Measurements from ENCODE around the gene GSAP. TPM values are rescaled to one million over a fixed set of nuclear protein-coding genes. Genes with fewer than 3 reads are reported as not detected.
"Not testable (repeated sequence)": the region's sequence is repeated elsewhere in the genome, so short reads cannot be mapped to it uniquely, and the experiment has no call there.

Gene GSAP
- total RNA-seq, 2 donors from 2014 or later = 15.9 to 18.0 TPM

- Mint-ChIP-seq H3K27me3 (no peaks in the 10 kb centered on the region), H3K27ac (peak overlapping the region; percentile 85 to 98), H3K4me1 (ENCODE audit: low read depth in 2 of 2) (peaks cover 53 to 64% of the 10 kb centered on the region in 2 donors), H3K4me3 (peak overlapping the region; percentile 48), H3K9me3 (no peaks in the 10 kb centered on the region), H3K36me3 (peaks cover 11% of the 10 kb centered on the region)
- ATAC-seq (no peak), DNase-seq (ENCODE audit: low spot score) (no peak)
Measured at GRCh38 chr7:77354914-77355313, 61.2 kb downstream of the GSAP start.

DNA sequence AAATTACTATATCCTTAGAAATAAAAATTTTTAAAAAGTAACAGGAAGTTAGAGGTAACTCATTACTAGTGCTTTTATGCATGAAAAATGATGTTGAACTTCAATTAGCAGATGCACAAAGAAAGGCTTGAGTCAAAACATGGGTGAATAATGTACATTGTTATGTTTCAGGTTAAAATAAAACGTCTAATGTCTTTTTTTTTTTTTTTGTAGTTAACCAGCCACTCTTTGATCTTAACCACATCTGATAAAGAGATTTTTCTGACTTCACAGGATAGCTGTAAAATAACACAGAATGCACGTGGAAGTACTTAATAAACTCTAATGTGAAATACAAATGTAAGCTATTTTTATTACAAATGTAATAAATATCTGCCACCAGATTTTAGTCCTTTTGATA lies 61.7 kb downstream of the GSAP start:
- Mint-ChIP-seq H3K9me3 (no peaks in the 10 kb centered on the region), H3K36me3 (peaks cover 6% of the 10 kb centered on the region), H3K27me3 (no peaks in the 10 kb centered on the region), H3K4me1 (ENCODE audit: low read depth in 2 of 2) (peaks cover 52 to 64% of the 10 kb centered on the region in 2 donors), H3K27ac (peak overlapping the region; percentile 85 to 98), H3K4me3 (peak overlapping the region; percentile 48)
- ATAC-seq (no peak), DNase-seq (ENCODE audit: low spot score) (no peak)

- Mint-ChIP-seq H3K4me3 (peak overlapping the region; percentile 35), H3K9me3 (no peaks in the 10 kb centered on the region), H3K27me3 (no peaks in the 10 kb centered on the region), H3K36me3 (peaks cover 6% of the 10 kb centered on the region), H3K27ac (peak overlapping the region; percentile 85 to 98), H3K4me1 (ENCODE audit: low read depth in 2 of 2) (peaks cover 57 to 70% of the 10 kb centered on the region in 2 donors)
- DNase-seq (ENCODE audit: low spot score) = no peak
- no peak for ATAC-seq
Measured at GRCh38 chr7:77353911-77354310, 62.2 kb downstream of the GSAP start.

GRCh38 chr7:77353407-77353721 lies 62.8 kb downstream of the GSAP start:
- Mint-ChIP-seq H3K36me3 (peaks cover 6% of the 10 kb centered on the region), H3K4me1 (ENCODE audit: low read depth in 2 of 2) (peaks cover 62 to 75% of the 10 kb centered on the region in 2 donors), H3K27ac (peak overlapping the region; percentile 85 to 98), H3K4me3 (peak overlapping the region; percentile 35), H3K27me3 (no peaks in the 10 kb centered on the region), H3K9me3 (no peaks in the 10 kb centered on the region)
- DNase-seq (ENCODE audit: low spot score) (no peak), ATAC-seq (no peak)

DNA sequence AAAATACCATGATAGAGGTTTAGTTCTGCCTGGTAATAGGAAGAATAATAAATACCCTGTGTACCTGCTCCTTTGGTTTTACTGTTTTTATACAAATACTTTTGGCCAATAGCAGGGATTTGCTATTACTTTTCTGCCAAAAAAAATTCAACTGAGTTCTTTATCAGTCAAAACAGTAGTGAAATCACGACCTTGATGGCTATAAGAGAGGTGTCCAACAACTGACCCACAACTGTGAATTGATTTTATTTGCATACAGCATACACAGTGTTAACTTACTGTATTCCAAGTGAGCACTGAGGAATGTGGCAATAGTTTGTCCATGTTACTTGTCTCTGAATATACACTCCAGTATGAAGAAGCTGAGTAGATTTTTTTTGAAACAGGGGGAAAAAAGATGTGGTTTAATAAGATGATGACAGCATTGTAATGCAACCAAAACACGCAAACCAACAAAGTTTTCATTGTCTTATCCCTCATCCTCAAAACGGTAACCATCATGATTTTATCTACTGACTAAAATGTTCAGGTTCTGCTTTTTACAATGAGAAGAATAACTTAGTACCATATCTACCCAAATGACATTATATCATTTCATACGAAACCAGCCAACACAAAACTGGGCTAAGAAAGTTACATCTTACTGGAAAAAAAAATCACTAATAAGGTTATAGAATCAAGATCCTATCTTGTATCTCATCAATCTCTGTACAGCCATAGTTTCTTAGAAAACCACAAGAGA lies 63.3 kb downstream of the GSAP start:
- DNase-seq (ENCODE audit: low spot score) (no peak), ATAC-seq (peak; percentile 21 to 64)
- Mint-ChIP-seq H3K4me1 (ENCODE audit: low read depth in 2 of 2) (peaks cover 66 to 78% of the 10 kb centered on the region in 2 donors), H3K27me3 (no peaks in the 10 kb centered on the region), H3K36me3 (peaks cover 6% of the 10 kb centered on the region), H3K4me3 (peak overlapping the region; percentile 35), H3K27ac (peak overlapping the region; percentile 85 to 98), H3K9me3 (no peaks in the 10 kb centered on the region)

DNA sequence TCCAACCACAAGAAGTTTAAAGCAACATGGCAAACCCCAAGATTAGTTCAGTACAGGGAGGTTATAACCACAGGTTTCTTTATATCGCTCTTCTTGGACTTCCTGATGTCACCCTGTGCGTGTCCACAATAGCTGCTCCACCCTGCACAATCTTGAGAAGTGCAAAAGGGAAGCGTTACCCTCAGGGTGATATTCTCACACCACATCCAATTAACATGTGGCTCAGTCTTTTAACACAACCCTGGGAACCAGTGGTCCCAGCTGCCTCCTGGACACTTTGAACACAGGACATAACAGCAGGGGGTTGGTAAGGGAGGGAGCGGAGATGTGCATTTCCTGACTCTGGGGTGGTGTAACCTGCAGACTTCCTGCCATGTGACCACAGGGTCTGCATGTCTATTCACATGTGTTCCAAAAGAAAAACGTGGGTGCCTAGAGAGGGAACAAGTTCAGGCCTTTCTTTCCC lies 64.6 kb downstream of the GSAP start:
- H3K4me1 Mint-ChIP-seq (ENCODE audit: low read depth in 2 of 2) = peaks cover 62 to 71% of the 10 kb centered on the region in 2 donors
- H3K4me3 Mint-ChIP-seq = peak overlapping the region; percentile 81
- H3K27me3 Mint-ChIP-seq = no peaks in the 10 kb centered on the region
- no peaks in the 10 kb centered on the region for H3K36me3 Mint-ChIP-seq
- H3K27ac Mint-ChIP-seq = peak overlapping the region; percentile 85 to 98
- DNase-seq (ENCODE audit: low spot score) (peak; percentile 85), ATAC-seq (peak; percentile 92 to 96)
- H3K9me3 Mint-ChIP-seq = no peaks in the 10 kb centered on the region

GRCh38 chr7:77349141-77349540 lies 67.0 kb downstream of the GSAP start:
- ATAC-seq = no peak
- no peaks in the 10 kb centered on the region for H3K36me3 Mint-ChIP-seq
- no peaks in the 10 kb centered on the region for H3K9me3 Mint-ChIP-seq
- peak overlapping the region; percentile 75 to 87 for H3K27ac Mint-ChIP-seq
- no peaks in the 10 kb centered on the region for H3K27me3 Mint-ChIP-seq
- peak overlapping the region; percentile 14 for H3K4me3 Mint-ChIP-seq
- no peak for DNase-seq (ENCODE audit: low spot score)
- H3K4me1 Mint-ChIP-seq (ENCODE audit: low read depth in 2 of 2) = peaks cover 49 to 51% of the 10 kb centered on the region in 2 donors

DNA sequence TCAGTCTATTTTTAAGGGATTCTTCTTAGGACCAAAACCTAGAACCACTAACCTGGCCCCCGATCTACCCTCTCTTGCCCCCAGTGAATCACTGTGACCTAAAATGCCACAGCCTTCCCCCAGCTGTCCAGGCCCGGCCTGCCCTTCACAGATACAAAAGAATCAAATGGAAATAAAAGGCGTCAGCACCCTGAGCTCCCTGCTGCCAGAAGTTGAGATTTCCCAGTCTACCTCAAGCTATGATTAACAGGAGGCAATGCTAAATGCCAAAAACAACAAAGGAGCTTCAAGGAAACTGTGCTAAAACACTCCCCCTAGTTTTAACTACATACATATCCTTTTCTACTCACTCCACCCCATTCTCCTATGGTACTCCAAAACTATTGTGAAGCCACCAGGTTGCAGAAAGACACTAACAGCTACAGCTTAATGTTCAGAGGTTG lies 67.8 kb downstream of the GSAP start:
- H3K4me1 Mint-ChIP-seq (ENCODE audit: low read depth in 2 of 2) = peaks cover 41 to 43% of the 10 kb centered on the region in 2 donors
- H3K36me3 Mint-ChIP-seq = no peaks in the 10 kb centered on the region
- peak overlapping the region; percentile 75 to 87 for H3K27ac Mint-ChIP-seq
- H3K4me3 Mint-ChIP-seq = peak overlapping the region; percentile 14
- ATAC-seq (no peak), DNase-seq (ENCODE audit: low spot score) (no peak)
- H3K9me3 Mint-ChIP-seq = no peaks in the 10 kb centered on the region
- no peaks in the 10 kb centered on the region for H3K27me3 Mint-ChIP-seq

DNA sequence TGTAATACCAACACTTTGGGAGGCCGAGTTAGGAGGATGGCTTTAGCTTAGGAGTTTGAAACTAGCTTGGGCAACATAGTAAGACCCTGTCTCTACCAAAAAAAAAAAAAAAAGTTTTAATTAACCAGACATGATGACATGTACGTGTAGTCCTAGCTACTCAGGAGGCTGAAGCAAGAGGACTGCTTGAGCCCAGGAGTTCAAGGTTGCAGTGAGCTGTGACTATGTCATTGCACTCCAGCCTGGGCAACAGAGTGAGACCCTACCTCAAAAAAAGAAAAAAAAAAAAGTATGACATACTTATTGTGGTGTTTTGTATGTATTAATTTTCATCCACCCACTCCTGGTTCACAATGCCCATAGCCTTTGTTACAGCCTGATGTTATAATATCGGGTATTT lies 69.7 kb downstream of the GSAP start:
- Mint-ChIP-seq H3K4me3 (no peak overlapping the region), H3K4me1 (ENCODE audit: low read depth in 2 of 2) (peaks cover 24% of the 10 kb centered on the region in 2 donors), H3K36me3 (no peaks in the 10 kb centered on the region), H3K9me3 (no peaks in the 10 kb centered on the region), H3K27ac (no peak overlapping the region), H3K27me3 (no peaks in the 10 kb centered on the region)
- DNase-seq (ENCODE audit: low spot score) = no peak
- ATAC-seq = no peak

DNA sequence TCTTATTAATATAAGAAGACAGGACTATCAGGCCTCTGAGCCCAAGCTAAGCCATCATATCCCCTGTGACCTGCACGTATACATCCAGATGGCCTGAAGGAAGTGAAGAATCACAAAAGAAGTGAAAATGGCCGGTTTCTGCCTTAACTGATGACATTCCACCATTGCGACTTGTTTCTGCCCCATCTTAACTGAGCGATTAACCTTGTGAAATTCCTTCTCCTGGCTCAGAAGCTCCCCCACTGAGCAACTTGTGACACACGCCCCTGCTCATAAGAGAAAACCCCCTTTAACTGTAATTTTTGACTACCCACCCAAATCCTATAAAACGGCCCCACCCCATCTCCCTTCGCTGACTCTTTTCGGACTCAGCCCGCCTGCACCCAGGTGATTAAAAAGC lies 70.7 kb downstream of the GSAP start:
- not testable (repeated sequence) for H3K4me3 Mint-ChIP-seq; ATAC-seq; H3K27ac Mint-ChIP-seq; H3K36me3 Mint-ChIP-seq; DNase-seq (ENCODE audit: low spot score); H3K9me3 Mint-ChIP-seq; H3K27me3 Mint-ChIP-seq
- peaks cover 19 to 21% of the 10 kb centered on the region in 2 donors for H3K4me1 Mint-ChIP-seq (ENCODE audit: low read depth in 2 of 2)

GRCh38 chr7:77339726-77340125 lies 76.4 kb downstream of the GSAP start:
- Mint-ChIP-seq H3K4me3 (no peak overlapping the region), H3K27me3 (no peaks in the 10 kb centered on the region), H3K4me1 (ENCODE audit: low read depth in 2 of 2) (peaks cover 22 to 25% of the 10 kb centered on the region in 2 donors), H3K36me3 (no peaks in the 10 kb centered on the region), H3K9me3 (no peaks in the 10 kb centered on the region), H3K27ac (peak overlapping the region in 1 of 2 donors; percentile 74)
- ATAC-seq (no peak), DNase-seq (ENCODE audit: low spot score) (no peak)

DNA sequence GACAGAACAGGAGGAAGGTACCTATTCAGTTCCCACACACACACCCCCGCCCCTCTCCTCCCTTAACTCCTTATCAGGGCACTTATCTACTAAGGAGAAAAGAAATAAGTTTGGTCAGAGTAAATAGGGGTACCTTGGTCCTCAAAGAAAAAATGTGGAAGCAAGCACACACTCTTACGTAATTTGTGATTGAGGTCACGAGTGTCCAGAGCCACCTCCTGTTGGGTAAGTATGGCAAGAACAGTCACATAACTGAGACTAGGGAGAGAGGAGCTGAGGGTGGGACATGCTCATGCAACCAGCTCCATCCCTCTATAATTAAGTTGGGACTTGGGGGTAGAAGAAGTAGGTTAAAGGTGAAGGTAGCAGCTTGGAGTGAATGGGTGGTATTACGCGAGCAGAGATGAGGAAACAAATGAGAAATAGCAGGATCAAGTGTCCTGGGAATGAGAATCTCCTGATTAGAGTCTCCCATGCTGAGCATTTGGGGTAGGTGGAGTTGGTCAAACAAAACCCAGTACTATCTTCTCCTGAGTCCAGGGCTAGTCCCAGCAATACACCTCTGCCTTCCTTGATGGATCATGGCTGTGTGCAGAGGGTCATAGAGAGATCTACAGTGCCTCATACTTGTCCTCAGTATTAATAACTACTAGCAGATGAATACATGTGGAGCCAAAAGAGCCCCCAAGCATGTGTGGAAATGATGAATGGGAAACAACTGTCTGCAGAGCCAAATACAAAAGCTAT lies 77.1 kb downstream of the GSAP start:
- Mint-ChIP-seq H3K27me3 (no peaks in the 10 kb centered on the region), H3K27ac (peak overlapping the region in 1 of 2 donors; percentile 74), H3K9me3 (peaks cover 1% of the 10 kb centered on the region), H3K4me3 (peak overlapping the region; percentile 49), H3K4me1 (ENCODE audit: low read depth in 2 of 2) (peaks cover 22 to 27% of the 10 kb centered on the region in 2 donors), H3K36me3 (peaks cover 2% of the 10 kb centered on the region)
- peak in 1 of 2 donors; percentile 61 for ATAC-seq
- no peak for DNase-seq (ENCODE audit: low spot score)

DNA sequence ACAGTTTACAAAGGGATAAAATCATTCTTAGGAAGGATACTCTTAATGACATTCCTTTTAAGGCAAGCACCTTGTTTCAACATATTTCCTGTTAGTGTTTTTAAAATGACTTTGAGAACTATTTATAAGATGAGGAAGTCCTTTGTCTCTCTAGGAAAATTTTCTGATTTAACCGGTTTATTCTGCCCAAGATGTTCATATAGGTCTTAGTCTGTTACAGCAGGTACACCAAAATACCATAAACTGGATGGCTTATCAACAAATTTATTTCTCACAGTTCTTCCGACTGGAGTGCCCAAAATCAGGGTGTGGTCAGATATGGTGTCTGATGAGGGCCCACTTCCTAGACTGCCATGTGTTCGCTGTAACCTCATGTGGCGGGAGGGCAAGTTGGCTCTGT lies 77.9 kb downstream of the GSAP start:
- H3K27ac Mint-ChIP-seq = peak overlapping the region in 1 of 2 donors; percentile 74
- H3K36me3 Mint-ChIP-seq = peaks cover 4% of the 10 kb centered on the region

GRCh38 chr7:77337456-77337990 lies 78.6 kb downstream of the GSAP start:
- Mint-ChIP-seq H3K4me3 (no peak overlapping the region), H3K36me3 (peaks cover 4% of the 10 kb centered on the region), H3K4me1 (ENCODE audit: low read depth in 2 of 2) (peaks cover 22 to 37% of the 10 kb centered on the region in 2 donors), H3K27ac (peak overlapping the region in 1 of 2 donors; percentile 74), H3K27me3 (no peaks in the 10 kb centered on the region), H3K9me3 (peaks cover 3% of the 10 kb centered on the region)
- DNase-seq (ENCODE audit: low spot score) (no peak), ATAC-seq (no peak)

More for the DNA sequence above, 77.9 kb downstream of the GSAP start:
- Mint-ChIP-seq H3K27me3 (no peaks in the 10 kb centered on the region), H3K4me3 (peak overlapping the region; percentile 49), H3K4me1 (ENCODE audit: low read depth in 2 of 2) (peaks cover 22 to 33% of the 10 kb centered on the region in 2 donors), H3K9me3 (peaks cover 3% of the 10 kb centered on the region)
- ATAC-seq = no peak
- DNase-seq (ENCODE audit: low spot score) = no peak

All from natural killer cell treated with Interleukin-12 subunit alpha and Interleukin-12 subunit beta and Interleukin-15 and Interleukin-18, amount 100 ng/mL, for 72 hours (primary cell).